ENCODE results near the gene CTNNA2. TPM values are rescaled to one million over a fixed set of nuclear protein-coding genes. Genes with fewer than 3 reads are reported as not detected.

Gene CTNNA2
- total RNA-seq, 6 experiments from 2014 or later: 0.44 TPM; not detected in 5

DNA sequence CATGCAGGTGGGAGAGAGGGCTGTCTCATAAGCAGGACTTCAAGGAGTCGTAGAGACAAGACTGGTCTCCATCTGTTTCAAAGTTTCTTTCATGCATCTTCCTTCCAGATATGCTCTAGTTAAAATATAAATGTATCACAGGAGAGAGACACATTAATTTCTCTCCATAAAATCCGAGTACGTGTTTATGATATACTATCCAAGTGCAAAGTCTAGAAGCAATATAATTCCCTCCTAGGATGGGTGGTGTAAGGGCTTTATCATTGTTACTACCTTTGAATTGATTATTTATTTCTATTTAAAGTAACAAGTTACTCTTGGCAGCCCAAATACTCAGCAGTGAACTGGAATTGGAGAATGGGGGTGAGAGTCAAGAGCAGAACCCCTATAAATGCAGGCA is 619.4 kb downstream of the CTNNA2 start:
- Histone ChIP-seq H3K27ac (no peak overlapping the region), H3K36me3 (no peaks in the 10 kb centered on the region), H3K4me3 (no peak overlapping the region), H3K9me3 (no peaks in the 10 kb centered on the region), H3K4me1 (no peaks in the 10 kb centered on the region), H3K27me3 (no peaks in the 10 kb centered on the region)
- WGBS (ENCODE audit: insufficient coverage, low coverage, low lambda C conversion rate, missing lambda C conversion rate): 67% methylated on average over 3 of the region's 3 CpGs
- intact Hi-C loops (cut with DNase I): no loop called here
- ATAC-seq (no peak), DNase-seq (no peak)
- TF ChIP-seq, protein P1, sequence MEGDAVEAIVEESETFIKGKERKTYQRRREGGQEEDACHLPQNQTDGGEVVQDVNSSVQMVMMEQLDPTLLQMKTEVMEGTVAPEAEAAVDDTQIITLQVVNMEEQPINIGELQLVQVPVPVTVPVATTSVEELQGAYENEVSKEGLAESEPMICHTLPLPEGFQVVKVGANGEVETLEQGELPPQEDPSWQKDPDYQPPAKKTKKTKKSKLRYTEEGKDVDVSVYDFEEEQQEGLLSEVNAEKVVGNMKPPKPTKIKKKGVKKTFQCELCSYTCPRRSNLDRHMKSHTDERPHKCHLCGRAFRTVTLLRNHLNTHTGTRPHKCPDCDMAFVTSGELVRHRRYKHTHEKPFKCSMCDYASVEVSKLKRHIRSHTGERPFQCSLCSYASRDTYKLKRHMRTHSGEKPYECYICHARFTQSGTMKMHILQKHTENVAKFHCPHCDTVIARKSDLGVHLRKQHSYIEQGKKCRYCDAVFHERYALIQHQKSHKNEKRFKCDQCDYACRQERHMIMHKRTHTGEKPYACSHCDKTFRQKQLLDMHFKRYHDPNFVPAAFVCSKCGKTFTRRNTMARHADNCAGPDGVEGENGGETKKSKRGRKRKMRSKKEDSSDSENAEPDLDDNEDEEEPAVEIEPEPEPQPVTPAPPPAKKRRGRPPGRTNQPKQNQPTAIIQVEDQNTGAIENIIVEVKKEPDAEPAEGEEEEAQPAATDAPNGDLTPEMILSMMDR (IDR thresholded peaks at IDR 0.05): no peak
- no peak for TF ChIP-seq POLR2A (IDR thresholded peaks at IDR 0.05)

DNA sequence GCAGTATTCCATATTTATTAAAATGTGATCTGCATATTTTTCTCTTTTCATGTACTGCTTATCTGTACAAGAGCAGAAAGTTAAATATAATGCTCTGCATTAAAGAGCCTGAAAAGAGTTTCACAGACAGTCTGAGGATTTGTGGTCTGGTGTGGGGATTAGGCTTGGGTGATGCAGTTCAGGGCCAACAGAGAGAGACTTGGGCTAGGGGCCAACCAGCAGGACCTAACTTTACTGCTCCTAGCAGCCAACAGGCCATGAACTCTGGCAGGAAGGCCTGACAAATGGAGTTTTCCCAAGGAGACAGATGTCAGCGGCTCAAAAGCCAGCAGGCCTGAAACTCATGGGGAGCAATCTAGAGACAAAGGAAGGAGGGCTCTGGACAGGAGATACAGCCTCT is 622.1 kb downstream of the CTNNA2 start:
- WGBS (ENCODE audit: insufficient coverage, low coverage, low lambda C conversion rate, missing lambda C conversion rate): 63% methylated on average over 1 of the region's 1 CpG
- Histone ChIP-seq H3K4me1 (no peaks in the 10 kb centered on the region), H3K36me3 (no peaks in the 10 kb centered on the region), H3K27ac (no peak overlapping the region), H3K27me3 (no peaks in the 10 kb centered on the region), H3K4me3 (no peak overlapping the region), H3K9me3 (no peaks in the 10 kb centered on the region)
- intact Hi-C loops (cut with DNase I): no loop called here
- ATAC-seq (no peak), DNase-seq (no peak)
- TF ChIP-seq, protein P1 (IDR thresholded peaks at IDR 0.05): no peak

DNA sequence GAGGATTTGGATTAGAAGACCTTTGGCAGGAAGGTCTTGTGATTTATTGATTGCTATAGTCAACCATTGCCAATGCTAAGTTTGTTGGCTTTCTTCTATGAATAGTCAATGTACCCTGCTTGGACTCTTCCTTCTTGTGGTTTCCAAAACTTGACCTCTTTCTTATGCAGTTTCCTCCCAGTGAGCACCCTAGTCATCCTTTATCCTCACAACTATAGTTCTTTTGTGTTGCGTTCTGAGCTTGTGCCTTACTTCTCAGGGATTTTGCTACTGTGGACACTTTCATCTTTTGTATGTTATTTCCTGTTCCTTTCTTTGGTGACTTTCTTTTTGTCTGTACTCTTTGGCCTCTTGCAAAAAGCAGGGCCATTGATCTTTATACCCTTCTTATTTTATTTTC is 623.5 kb downstream of the CTNNA2 start:
- Histone ChIP-seq H3K9me3 (no peaks in the 10 kb centered on the region), H3K4me1 (no peaks in the 10 kb centered on the region), H3K27me3 (no peaks in the 10 kb centered on the region), H3K4me3 (no peak overlapping the region), H3K36me3 (no peaks in the 10 kb centered on the region), H3K27ac (no peak overlapping the region)
- intact Hi-C loops (cut with DNase I): no loop called here
- ATAC-seq: no peak
- DNase-seq: no peak
- no CpG with 5 or more reads among the region's 1 CpG for WGBS (ENCODE audit: insufficient coverage, low coverage, low lambda C conversion rate, missing lambda C conversion rate)
- TF ChIP-seq POLR2A (IDR thresholded peaks at IDR 0.05): no peak
- TF ChIP-seq, protein P1 (IDR thresholded peaks at IDR 0.05): no peak

DNA sequence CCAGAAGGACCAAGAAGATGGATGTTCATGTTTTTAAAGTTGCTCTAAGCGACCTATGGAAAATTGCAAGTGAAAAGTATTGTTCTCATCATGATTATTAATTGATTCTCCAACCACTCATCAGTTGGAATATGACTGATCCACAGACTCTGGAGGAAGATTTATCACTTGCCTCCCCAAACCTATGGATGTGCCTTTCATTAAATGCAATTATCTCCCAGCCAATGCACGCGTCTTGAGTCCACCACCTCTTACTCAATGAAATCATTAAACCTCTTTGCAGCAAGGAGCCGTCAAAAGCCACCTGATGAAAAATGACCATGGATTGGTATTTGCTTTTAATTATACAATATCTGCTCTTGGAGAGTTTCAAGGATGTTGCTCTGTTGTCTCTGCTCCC is 626.1 kb downstream of the CTNNA2 start:
- 61% methylated on average over 4 of the region's 4 CpGs for WGBS (ENCODE audit: insufficient coverage, low coverage, low lambda C conversion rate, missing lambda C conversion rate)
- no peak for TF ChIP-seq POLR2A (IDR thresholded peaks at IDR 0.05)
- TF ChIP-seq, protein P1 (IDR thresholded peaks at IDR 0.05): no peak
- H3K4me3 ChIP-seq: no peak overlapping the region
- no peaks in the 10 kb centered on the region for H3K36me3 ChIP-seq
- no peak overlapping the region for H3K27ac ChIP-seq
- no peaks in the 10 kb centered on the region for H3K4me1 ChIP-seq
- DNase-seq (no peak), ATAC-seq (no peak)
- H3K9me3 ChIP-seq: no peaks in the 10 kb centered on the region
- no peaks in the 10 kb centered on the region for H3K27me3 ChIP-seq
- intact Hi-C loops (cut with DNase I): no loop called here

Data from right lobe of liver (tissue), 6 donors.